Thyroid gland (tissue), 4 donors: Measurements from ENCODE around the gene NT5DC2. TPM values are rescaled to one million over a fixed set of nuclear protein-coding genes. Genes with fewer than 3 reads are reported as not detected.
A peak's percentile ranks its signal among the peaks of the same experiment; 100 is the strongest.

ENCODE experiments used
- DNase-seq, 2 donors: peaks; one replicate each; pipeline ENCODE4 v3.0.0-alpha.2; 2019
- H3K27ac ChIP-seq, 3 donors: fragments of 200-600 bp; sonication (generic); 1 replicate in 2 of 3; 2 replicates in 1 of 3; pipeline ENCODE4 v1.5.1; 2016 to 2019; ENCODE audit warnings: mild to moderate bottlenecking in 1 of 3, moderate library complexity in 1 of 3
- H3K27me3 ChIP-seq: fragments of 200-600 bp; sonication (generic); one replicate; pipeline ENCODE4 v1.5.1; 2019
- H3K36me3 ChIP-seq, 2 donors: fragments of 200-600 bp; sonication (generic); one replicate each; pipeline ENCODE4 v1.5.1; 2016 to 2019
- H3K4me1 ChIP-seq, 2 donors: fragments of 200-600 bp; sonication (generic); one replicate each; pipeline ENCODE4 v1.5.1; 2017 to 2019
- H3K4me3 ChIP-seq, 3 donors: fragments of 200-600 bp; sonication (generic); replicated peaks in 1 of 3; 1 replicate in 2 of 3; 2 replicates in 1 of 3; pipeline ENCODE4 v1.5.1; 2016; ENCODE audit warnings: mild to moderate bottlenecking in 1 of 3
- H3K9me3 ChIP-seq: fragments of 200-600 bp; sonication (generic); one replicate; pipeline ENCODE4 v1.5.1; 2017
- CTCF ChIP-seq, 6 experiments: fragments of 200-600 bp in 3 of 6; fragments of 450-650 bp in 3 of 6; sonication (generic) in 3 of 6; IDR thresholded peaks; one replicate each; pipeline ENCODE4 v1.5.1; 2016 to 2019; ENCODE audit warnings: antibody characterized with exemption in 6 of 6, mild to moderate bottlenecking in 2 of 6, inconsistent platforms in 1 of 6, moderate library complexity in 1 of 6
- POLR2A ChIP-seq, 2 donors: fragments of 450-650 bp; IDR thresholded peaks; one replicate each; pipeline ENCODE4 v1.6.1; 2017; ENCODE audit warnings: antibody characterized with exemption in 2 of 2, mild to moderate bottlenecking in 2 of 2, moderate library complexity in 1 of 2
- WGBS, 2 donors: methylation state at CpG; one replicate each; pipeline ENCODE4 v1.1.5; 2017; 5-methylcytosine and 5-hydroxymethylcytosine counted together
- intact Hi-C: fragments of 100-400 bp; cut with DNase I; formaldehyde crosslinking; loops from one replicate; pipeline ENCODE4 v1.15.1; 2023
- total RNA-seq, 4 donors: library from RNA; depleted of rRNA; stranded (reverse); fragments of >200 nt; gene quantifications; one replicate each; pipeline ENCODE4 v1.2.3, GENCODE V29; 2016

Gene NT5DC2
- total RNA-seq, 4 donors from 2014 or later: 40.5 to 55.1 (median 45.0) TPM

GRCh38 chr3:52536112-52536368 lies 2.4 kb upstream of the NT5DC2 start:
- 21 to 23% methylated on average over 9 of the region's 9 CpGs for WGBS, 2 donors
- intact Hi-C loops: loop anchor here (5.0 kb wide), 1 partner anchor 484 kb away; no protein-coding TSS in a partner anchor
- no peak for TF ChIP-seq POLR2A (IDR thresholded peaks at IDR 0.05)
- DNase-seq: no peak
- Histone ChIP-seq H3K27ac (peak overlapping the region in 2 of 3 donors; percentile 52 to 59), H3K27me3 (no peaks in the 10 kb centered on the region), H3K4me1 (peaks cover 48 to 76% of the 10 kb centered on the region in 2 donors), H3K36me3 (peaks cover 0 to 3% of the 10 kb centered on the region in 2 donors), H3K9me3 (no peaks in the 10 kb centered on the region), H3K4me3 (no peak overlapping the region)

GRCh38 chr3:52535411-52536111 lies 1.9 kb upstream of the NT5DC2 start:
- peaks cover 44 to 71% of the 10 kb centered on the region in 2 donors for H3K4me1 ChIP-seq

GRCh38 chr3:52534281-52535183 lies 875 bp upstream of the NT5DC2 start:
- Histone ChIP-seq H3K36me3 (no peaks in the 10 kb centered on the region), H3K27me3 (no peaks in the 10 kb centered on the region), H3K4me1 (peaks cover 38 to 70% of the 10 kb centered on the region in 2 donors), H3K27ac (peak overlapping the region; percentile 75 to 88 (median 86)), H3K4me3 (peak overlapping the region in 2 of 3 donors; percentile 48 to 56), H3K9me3 (no peaks in the 10 kb centered on the region)
- no peak for TF ChIP-seq CTCF (IDR thresholded peaks at IDR 0.05)
- WGBS, 2 donors: 50 to 63% methylated on average over 39 to 51 of the region's 57 CpGs
- intact Hi-C loops: loop anchor here (5.0 kb wide), 2 partner anchors 77 to 482 kb away; partner anchors contain the start of gene NISCH
- DNase-seq: peak in 1 of 2 donors; percentile 34

More at GRCh38 chr3:52535411-52536111, 1.9 kb upstream of the NT5DC2 start:
- peaks cover 0 to 2% of the 10 kb centered on the region in 2 donors for H3K36me3 ChIP-seq
- WGBS, 2 donors: 93 to 94% methylated on average over 19 of the region's 19 CpGs
- H3K27ac ChIP-seq: peak overlapping the region in 2 of 3 donors; percentile 52 to 86
- no peak overlapping the region for H3K4me3 ChIP-seq
- intact Hi-C loops: loop anchor here (5.0 kb wide), 1 partner anchor 483 kb away; no protein-coding TSS in a partner anchor
- DNase-seq: no peak
- H3K27me3 ChIP-seq: no peaks in the 10 kb centered on the region
- no peaks in the 10 kb centered on the region for H3K9me3 ChIP-seq
- TF ChIP-seq POLR2A (IDR thresholded peaks at IDR 0.05) (no peak), CTCF (IDR thresholded peaks at IDR 0.05) (no peak)

- H3K4me1 ChIP-seq: peaks cover 25 to 55% of the 10 kb centered on the region in 2 donors
- H3K27ac ChIP-seq: peak overlapping the region; percentile 14 to 62 (median 35)
- H3K4me3 ChIP-seq: peak overlapping the region in 2 of 3 donors; percentile 58 to 70
- H3K9me3 ChIP-seq: no peaks in the 10 kb centered on the region
- no peaks in the 10 kb centered on the region for H3K27me3 ChIP-seq
- no peak for TF ChIP-seq POLR2A (IDR thresholded peaks at IDR 0.05)
- TF ChIP-seq CTCF (IDR thresholded peaks at IDR 0.05): no peak
- DNase-seq: peak; percentile 51 to 58
- WGBS, 2 donors: 0 to 9% methylated on average over 11 to 19 of the region's 78 CpGs
- intact Hi-C loops: loop anchor here (5.0 kb wide), 1 partner anchor 76 kb away; the partner anchor contains the start of gene NISCH
- H3K36me3 ChIP-seq: peaks cover 0 to 7% of the 10 kb centered on the region in 2 donors
Measured at GRCh38 chr3:52532838-52533622, 627 bp downstream of the NT5DC2 start.

- intact Hi-C loops: loop anchor here (5.0 kb wide), 1 partner anchor 75 kb away; the partner anchor contains the start of gene NISCH
- peaks cover 19 to 49% of the 10 kb centered on the region in 2 donors for H3K4me1 ChIP-seq
- H3K27ac ChIP-seq: peak overlapping the region in 2 of 3 donors; percentile 35 to 62
- no peaks in the 10 kb centered on the region for H3K9me3 ChIP-seq
- H3K36me3 ChIP-seq: peaks cover 0 to 7% of the 10 kb centered on the region in 2 donors
- DNase-seq: no peak
- peak overlapping the region in 2 of 3 donors; percentile 58 to 70 for H3K4me3 ChIP-seq
- TF ChIP-seq POLR2A (IDR thresholded peaks at IDR 0.05): no peak
- no peak for TF ChIP-seq CTCF (IDR thresholded peaks at IDR 0.05)
- WGBS, 2 donors: 43 to 46% methylated on average over 5 of the region's 5 CpGs
- no peaks in the 10 kb centered on the region for H3K27me3 ChIP-seq
Measured at GRCh38 chr3:52532517-52532837, 1.2 kb downstream of the NT5DC2 start.
